Lower leg skin (tissue), 3 donors: ENCODE data around the gene ZNF33A.

Experiments used
- CTCF ChIP-seq, 3 donors: fragments of 450-650 bp; IDR thresholded peaks; one replicate each; pipeline ENCODE4 v1.5.1; 2016; ENCODE audit warnings: antibody characterized with exemption in 3 of 3, mild to moderate bottlenecking in 3 of 3, moderate library complexity in 2 of 3
- POLR2A ChIP-seq, 2 donors: fragments of 450-650 bp; IDR thresholded peaks; one replicate each; pipeline ENCODE4 v1.6.1; 2016 to 2017; ENCODE audit warnings: antibody characterized with exemption in 2 of 2, mild to moderate bottlenecking in 1 of 2, moderate library complexity in 1 of 2

DNA sequence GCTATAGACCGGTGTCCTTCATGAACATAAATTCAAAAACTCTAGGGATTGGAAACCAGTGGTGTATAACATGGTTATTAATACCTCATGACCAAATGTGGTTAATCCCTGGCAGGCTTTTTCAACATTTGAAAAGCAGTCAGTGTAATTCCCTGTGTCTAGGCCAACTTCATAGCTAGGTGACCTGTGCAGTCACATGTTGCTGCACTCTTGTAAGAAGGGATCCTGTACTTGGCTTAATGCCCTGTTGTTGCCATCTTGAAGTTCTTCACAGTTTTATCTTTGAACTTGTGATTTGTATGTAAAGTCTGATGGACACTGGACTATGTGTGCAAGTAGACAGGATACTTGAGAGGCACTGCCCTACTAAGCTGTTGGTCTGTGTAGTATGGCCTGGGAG is 39.7 kb downstream of the ZNF33A start:
- TF ChIP-seq POLR2A (IDR thresholded peaks at IDR 0.05) (no peak), CTCF (IDR thresholded peaks at IDR 0.05) (no peak)
